Panc1 (cell line): ENCODE measurements around the gene HMGXB4. TPM values are rescaled to one million over a fixed set of nuclear protein-coding genes. Genes with fewer than 3 reads are reported as not detected.

ENCODE experiments used
- ATAC-seq: fragments of 200-7000 bp; cut with Tn5 transposase; 2 replicates; pipeline ENCODE4 v1.9.1; 2020; ENCODE audit warnings: mild to moderate bottlenecking, moderate library complexity
- BruUV-seq: library from RNA; stranded (reverse); fragments of 400-500 nt; replicated peaks from 2 replicates; lab custom pipeline; 2021; lab: Mats Ljungman, UMichigan
- CTCF ChIA-PET: fragments of 300-600 bp; sonication (Branson Sonifier 250); formaldehyde crosslinking; loops from one replicate; lab custom pipeline; 2022; ENCODE audit warnings: antibody characterized with exemption; lab: Charles Lee
- POLR2A ChIA-PET: fragments of 300-600 bp; sonication (Branson Sonifier 250); formaldehyde crosslinking; loops from one replicate; lab custom pipeline; 2022; ENCODE audit warnings: antibody characterized with exemption; lab: Charles Lee
- DNase-seq: peaks from one replicate; pipeline ENCODE4 v3.0.0-alpha.2; 2010; ENCODE audit warnings: low read depth, low spot score
- H3K27ac ChIP-seq: 2 replicates; pipeline ENCODE4 v1.5.1; 2011; ENCODE audit warnings: mild to moderate bottlenecking, low read length, inconsistent platforms
- H3K27me3 ChIP-seq: fragments of 200-500 bp; sonication (Bioruptor generic); 2 replicates; pipeline ENCODE4 v1.6.0; 2014; ENCODE audit warnings: low read length, inconsistent platforms; ENCODE audit not compliant: control insufficient read depth, insufficient read depth
- H3K36me3 ChIP-seq: fragments of 200-500 bp; sonication (Bioruptor generic); 2 replicates; pipeline ENCODE4 v1.5.1; 2014; ENCODE audit warnings: inconsistent platforms, mild to moderate bottlenecking, low read length, moderate library complexity; ENCODE audit not compliant: control insufficient read depth, insufficient read depth
- H3K4me1 ChIP-seq: 2 replicates; pipeline ENCODE4 v1.5.1; 2011; ENCODE audit warnings: inconsistent platforms, mild to moderate bottlenecking, low read length, moderate library complexity; ENCODE audit not compliant: control insufficient read depth, insufficient read depth
- H3K4me3 ChIP-seq, 2 experiments: 2 replicates each; pipeline ENCODE4 v1.5.1; 2011 to 2012; ENCODE audit warnings: low read depth in 2 of 2, low read length in 2 of 2, mild to moderate bottlenecking in 2 of 2, inconsistent platforms in 1 of 2, moderate library complexity in 1 of 2
- H3K9me3 ChIP-seq: fragments of 200-500 bp; sonication (Bioruptor generic); 2 replicates; pipeline ENCODE4 v1.5.1; 2014; ENCODE audit warnings: low read depth, mild to moderate bottlenecking, inconsistent platforms, low read length, moderate library complexity; ENCODE audit not compliant: control insufficient read depth, insufficient read depth
- POLR2AphosphoS5 ChIP-seq: IDR thresholded peaks from 2 replicates; pipeline ENCODE4 v1.6.1; 2012; ENCODE audit warnings: mild to moderate bottlenecking, low read depth, low read length, moderate library complexity
- SIN3A ChIP-seq: IDR thresholded peaks from 2 replicates; pipeline ENCODE4 v1.6.1; 2012; ENCODE audit warnings: low read depth, mild to moderate bottlenecking, low read length, moderate library complexity, borderline replicate concordance; ENCODE audit not compliant: insufficient read depth
- TCF7L2 ChIP-seq: IDR thresholded peaks from 2 replicates; pipeline ENCODE4 v1.6.1; 2011; ENCODE audit warnings: mild to moderate bottlenecking, low read depth, low read length, inconsistent platforms
- in situ Hi-C: cut with HindIII; loops from 2 replicates; pipeline ENCODE4 v1.10.0; 2016; ENCODE audit warnings: low sequenced_read_pairs, low pct_unique_long_range_greater_than_20kb
- intact Hi-C: fragments of 100-400 bp; cut with micrococcal nuclease; formaldehyde crosslinking; loops from one replicate; pipeline ENCODE4 v1.10.0; 2022; ENCODE audit not compliant: unreplicated experiment
- total RNA-seq: library from RNA; stranded (reverse); gene quantifications from one replicate; pipeline ENCODE4 v1.2.1, GENCODE V29; 2021; ENCODE audit not compliant: unreplicated experiment
- TF ChIP-seq, protein P1 (sequence below): fragments of 450-650 bp; IDR thresholded peaks from 2 replicates; pipeline ENCODE4 v1.5.1; 2017; ENCODE audit warnings: mild to moderate bottlenecking
- TF ChIP-seq, protein P2 (sequence below), 2 experiments: IDR thresholded peaks; 2 replicates each; pipeline ENCODE4 v1.6.1; 2011 to 2012; ENCODE audit warnings: low read depth in 2 of 2, control low read depth in 1 of 2, low read length in 1 of 2, mild to moderate bottlenecking in 1 of 2, moderate library complexity in 1 of 2; ENCODE audit not compliant: insufficient read depth in 1 of 2

Gene HMGXB4
- total RNA-seq, 1 experiment from 2014 or later, result 23.7 TPM

DNA sequence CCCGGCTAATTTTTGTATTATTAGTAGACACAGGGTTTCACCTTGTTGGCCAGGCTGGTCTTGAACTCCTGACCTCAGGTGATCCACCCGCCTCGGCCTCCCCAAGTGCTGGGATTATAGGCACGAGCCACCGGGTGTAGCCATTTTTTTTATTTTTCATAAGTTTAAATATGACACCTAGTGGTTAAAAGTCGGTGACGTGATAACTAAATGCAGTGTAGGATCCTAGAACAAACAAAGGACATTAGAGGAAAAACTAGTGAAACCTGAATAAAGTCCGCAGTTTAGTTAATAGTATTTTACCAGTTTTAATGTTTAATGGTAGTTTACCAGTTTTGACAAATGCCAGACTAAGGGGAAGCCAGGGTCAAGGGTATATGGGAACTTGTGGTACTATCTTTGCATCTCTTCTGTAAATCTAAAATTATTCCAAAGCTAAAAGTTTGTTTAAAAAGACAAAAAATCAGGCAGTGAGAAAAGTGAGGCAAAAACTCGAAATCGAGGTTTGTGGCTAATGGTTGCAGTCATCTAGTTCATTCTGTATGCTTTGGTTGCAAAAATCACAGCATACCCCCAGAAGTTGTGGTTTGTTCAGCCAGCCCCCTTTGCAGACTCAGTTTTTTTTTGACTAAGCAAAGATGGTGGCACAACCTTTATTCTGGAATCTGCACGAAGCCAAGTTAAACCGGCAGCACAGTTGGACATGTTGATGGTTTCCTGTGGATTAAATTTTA, 72.0 kb downstream of the HMGXB4 start:
- no peak for ATAC-seq
- DNase-seq, result no peak
- Histone ChIP-seq H3K27ac (no peak overlapping the region), H3K4me1 (no peaks in the 10 kb centered on the region), H3K4me3 (no peak overlapping the region), H3K9me3 (no peaks in the 10 kb centered on the region), H3K27me3 (no peaks in the 10 kb centered on the region), H3K36me3 (peaks cover 2% of the 10 kb centered on the region; the same call in 1 of the 2 replicates)
- no TSS peak for BruUV-seq
- intact Hi-C loops (no loop called here), in situ Hi-C loops (no loop called here)
- POLR2A ChIA-PET, result no interaction called here
- no peak for TF ChIP-seq TCF7L2
- TF ChIP-seq, protein P1, sequence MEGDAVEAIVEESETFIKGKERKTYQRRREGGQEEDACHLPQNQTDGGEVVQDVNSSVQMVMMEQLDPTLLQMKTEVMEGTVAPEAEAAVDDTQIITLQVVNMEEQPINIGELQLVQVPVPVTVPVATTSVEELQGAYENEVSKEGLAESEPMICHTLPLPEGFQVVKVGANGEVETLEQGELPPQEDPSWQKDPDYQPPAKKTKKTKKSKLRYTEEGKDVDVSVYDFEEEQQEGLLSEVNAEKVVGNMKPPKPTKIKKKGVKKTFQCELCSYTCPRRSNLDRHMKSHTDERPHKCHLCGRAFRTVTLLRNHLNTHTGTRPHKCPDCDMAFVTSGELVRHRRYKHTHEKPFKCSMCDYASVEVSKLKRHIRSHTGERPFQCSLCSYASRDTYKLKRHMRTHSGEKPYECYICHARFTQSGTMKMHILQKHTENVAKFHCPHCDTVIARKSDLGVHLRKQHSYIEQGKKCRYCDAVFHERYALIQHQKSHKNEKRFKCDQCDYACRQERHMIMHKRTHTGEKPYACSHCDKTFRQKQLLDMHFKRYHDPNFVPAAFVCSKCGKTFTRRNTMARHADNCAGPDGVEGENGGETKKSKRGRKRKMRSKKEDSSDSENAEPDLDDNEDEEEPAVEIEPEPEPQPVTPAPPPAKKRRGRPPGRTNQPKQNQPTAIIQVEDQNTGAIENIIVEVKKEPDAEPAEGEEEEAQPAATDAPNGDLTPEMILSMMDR, result no peak
- TF ChIP-seq, protein P2, sequence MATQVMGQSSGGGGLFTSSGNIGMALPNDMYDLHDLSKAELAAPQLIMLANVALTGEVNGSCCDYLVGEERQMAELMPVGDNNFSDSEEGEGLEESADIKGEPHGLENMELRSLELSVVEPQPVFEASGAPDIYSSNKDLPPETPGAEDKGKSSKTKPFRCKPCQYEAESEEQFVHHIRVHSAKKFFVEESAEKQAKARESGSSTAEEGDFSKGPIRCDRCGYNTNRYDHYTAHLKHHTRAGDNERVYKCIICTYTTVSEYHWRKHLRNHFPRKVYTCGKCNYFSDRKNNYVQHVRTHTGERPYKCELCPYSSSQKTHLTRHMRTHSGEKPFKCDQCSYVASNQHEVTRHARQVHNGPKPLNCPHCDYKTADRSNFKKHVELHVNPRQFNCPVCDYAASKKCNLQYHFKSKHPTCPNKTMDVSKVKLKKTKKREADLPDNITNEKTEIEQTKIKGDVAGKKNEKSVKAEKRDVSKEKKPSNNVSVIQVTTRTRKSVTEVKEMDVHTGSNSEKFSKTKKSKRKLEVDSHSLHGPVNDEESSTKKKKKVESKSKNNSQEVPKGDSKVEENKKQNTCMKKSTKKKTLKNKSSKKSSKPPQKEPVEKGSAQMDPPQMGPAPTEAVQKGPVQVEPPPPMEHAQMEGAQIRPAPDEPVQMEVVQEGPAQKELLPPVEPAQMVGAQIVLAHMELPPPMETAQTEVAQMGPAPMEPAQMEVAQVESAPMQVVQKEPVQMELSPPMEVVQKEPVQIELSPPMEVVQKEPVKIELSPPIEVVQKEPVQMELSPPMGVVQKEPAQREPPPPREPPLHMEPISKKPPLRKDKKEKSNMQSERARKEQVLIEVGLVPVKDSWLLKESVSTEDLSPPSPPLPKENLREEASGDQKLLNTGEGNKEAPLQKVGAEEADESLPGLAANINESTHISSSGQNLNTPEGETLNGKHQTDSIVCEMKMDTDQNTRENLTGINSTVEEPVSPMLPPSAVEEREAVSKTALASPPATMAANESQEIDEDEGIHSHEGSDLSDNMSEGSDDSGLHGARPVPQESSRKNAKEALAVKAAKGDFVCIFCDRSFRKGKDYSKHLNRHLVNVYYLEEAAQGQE (IDR thresholded peaks at IDR 0.05; ENCODE audit: insufficient read depth in 1 of 2, low read depth in 2 of 2, low read length in 1 of 2), result no peak
- no peak for TF ChIP-seq SIN3A
- TF ChIP-seq POLR2AphosphoS5, result no peak
- CTCF ChIA-PET, result no interaction called here

DNA sequence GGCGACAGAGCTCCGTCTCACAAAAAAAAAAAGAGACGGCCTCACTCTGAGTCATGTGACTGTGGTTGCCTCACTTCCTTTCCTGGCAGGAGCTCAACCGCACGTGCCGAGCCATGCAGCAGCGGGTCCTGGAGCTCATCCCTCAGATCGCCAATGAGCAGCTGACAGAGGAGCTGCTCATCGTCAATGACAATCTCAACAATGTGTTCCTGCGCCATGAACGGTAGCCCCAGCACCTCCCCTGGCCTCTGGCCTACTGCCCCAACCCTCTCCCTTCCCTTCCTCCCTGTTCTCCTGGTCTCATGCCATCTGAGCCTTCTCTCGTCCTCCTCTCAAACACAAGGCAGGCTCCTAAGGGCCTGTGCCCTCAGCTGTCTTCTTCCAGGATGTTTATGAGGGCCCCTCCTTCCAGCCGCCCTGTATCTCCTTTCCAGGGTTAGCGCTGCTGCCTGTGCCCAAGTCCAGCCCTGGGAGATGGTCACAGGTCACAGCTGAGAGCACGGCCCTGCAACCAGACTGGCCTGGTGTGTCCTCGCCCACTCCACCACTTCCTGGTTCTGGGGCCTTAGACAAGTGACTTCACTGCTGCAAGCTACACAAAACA, 73.1 kb downstream of the HMGXB4 start:
- DNase-seq (no peak), ATAC-seq (no peak)
- ChIA-PET POLR2A (no interaction called here), CTCF (no interaction called here)
- no TSS peak for BruUV-seq
- H3K36me3 ChIP-seq, result peaks cover 2% of the 10 kb centered on the region; the same call in 1 of the 2 replicates
- no peak overlapping the region for H3K27ac ChIP-seq
- intact Hi-C loops (no loop called here), in situ Hi-C loops (no loop called here)
- H3K27me3 ChIP-seq, result no peaks in the 10 kb centered on the region
- H3K4me1 ChIP-seq, result no peaks in the 10 kb centered on the region
- TF ChIP-seq, protein P2 (IDR thresholded peaks at IDR 0.05; ENCODE audit: insufficient read depth in 1 of 2, low read depth in 2 of 2, low read length in 1 of 2), result no peak
- TF ChIP-seq, protein P1, result no peak
- TF ChIP-seq POLR2AphosphoS5 (no peak), SIN3A (no peak), TCF7L2 (no peak)
- H3K4me3 ChIP-seq, result no peak overlapping the region
- no peaks in the 10 kb centered on the region for H3K9me3 ChIP-seq
